ENCODE data around the gene KDM4C. TPM values are rescaled to one million over a fixed set of nuclear protein-coding genes. Genes with fewer than 3 reads are reported as not detected.
A peak's percentile ranks its signal among the peaks of the same experiment; 100 is the strongest.
"Not testable (repeated sequence)": the region's sequence is repeated elsewhere in the genome, so short reads cannot be mapped to it uniquely, and the experiment has no call there.

Gene KDM4C
- total RNA-seq, 2 donors from 2014 or later = 46.6 to 70.9 TPM

DNA sequence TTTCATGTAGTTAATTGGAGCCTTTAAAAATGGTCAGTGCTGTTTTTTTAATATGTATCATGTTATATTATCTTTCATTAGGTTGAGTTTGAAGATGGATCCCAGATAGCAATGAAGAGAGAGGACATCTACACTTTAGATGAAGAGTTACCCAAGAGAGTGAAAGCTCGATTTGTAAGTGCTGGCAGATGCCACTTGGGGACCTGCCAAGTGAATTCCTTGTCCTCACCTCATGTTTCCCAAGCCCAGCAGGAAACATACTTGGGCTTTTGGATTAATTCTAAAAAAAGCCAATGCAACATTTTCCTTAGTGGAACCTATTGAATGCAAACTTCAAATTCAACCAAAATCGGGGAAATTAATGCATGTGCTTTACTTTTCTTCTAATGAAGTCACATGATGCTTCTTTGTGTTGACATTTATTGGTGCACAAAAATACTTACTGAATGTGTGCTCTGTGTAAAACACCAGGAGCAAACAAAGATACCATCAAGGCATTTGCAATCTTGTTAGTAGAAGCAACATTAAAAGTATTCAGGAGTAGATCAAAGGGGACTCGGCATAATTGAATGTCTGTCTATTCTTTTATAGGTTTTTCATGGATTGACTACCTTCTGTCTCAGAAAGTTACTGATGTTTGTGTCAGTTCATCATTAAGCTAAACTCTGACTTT is 412.1 kb downstream of the KDM4C start:
- Mint-ChIP-seq H3K4me3 (no peak overlapping the region), H3K27me3 (no peaks in the 10 kb centered on the region), H3K36me3 (ENCODE audit: low read depth) (peaks cover 88% of the 10 kb centered on the region), H3K27ac (no peak overlapping the region), H3K9me3 (no peaks in the 10 kb centered on the region), H3K4me1 (no peaks in the 10 kb centered on the region)
- ATAC-seq (replicated peaks) = no peak

DNA sequence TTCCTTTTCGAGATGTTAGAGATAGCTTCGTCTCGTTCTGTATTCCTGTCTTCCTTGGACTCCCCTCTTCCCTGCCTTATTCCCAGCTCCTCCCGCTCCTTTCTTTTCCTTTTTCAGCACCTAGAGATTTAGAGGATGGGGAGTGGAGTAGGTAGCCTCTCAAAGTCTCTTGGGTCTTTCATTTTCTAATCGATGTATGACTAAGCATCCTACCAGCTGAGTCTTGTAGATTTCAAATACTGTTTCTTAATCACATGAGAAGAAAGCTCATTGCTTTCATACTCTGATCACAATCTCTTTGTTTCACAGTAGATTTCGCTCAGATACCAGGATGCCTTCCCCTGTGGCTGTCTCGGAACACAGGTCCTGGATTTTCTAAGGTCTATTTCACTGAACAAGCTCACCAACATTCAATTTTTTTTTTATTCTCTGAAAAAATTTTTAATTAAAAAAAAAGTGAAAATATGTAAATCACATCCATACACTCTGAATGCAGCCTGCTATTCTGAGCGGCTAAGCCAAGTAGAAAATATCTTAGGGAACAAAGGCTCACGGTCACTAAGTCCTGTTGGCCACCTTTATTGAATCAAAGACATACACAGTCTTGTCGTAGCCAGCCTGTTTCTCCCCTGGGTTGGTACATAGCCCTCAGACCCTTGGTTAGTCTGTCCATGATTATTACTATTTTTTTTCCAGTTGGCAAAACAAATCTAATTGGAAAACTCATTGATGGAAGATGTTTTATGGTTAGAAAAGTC is 413.8 kb downstream of the KDM4C start:
- Mint-ChIP-seq H3K36me3 (ENCODE audit: low read depth) (peaks cover 86% of the 10 kb centered on the region), H3K27me3 (no peaks in the 10 kb centered on the region), H3K9me3 (no peaks in the 10 kb centered on the region), H3K4me1 (no peaks in the 10 kb centered on the region), H3K27ac (no peak overlapping the region), H3K4me3 (no peak overlapping the region)
- no peak for ATAC-seq (replicated peaks)

- Mint-ChIP-seq H3K27me3 (no peaks in the 10 kb centered on the region), H3K4me1 (no peaks in the 10 kb centered on the region), H3K4me3 (no peak overlapping the region), H3K9me3 (no peaks in the 10 kb centered on the region), H3K36me3 (ENCODE audit: low read depth) (peaks cover 85% of the 10 kb centered on the region), H3K27ac (no peak overlapping the region)
- ATAC-seq (replicated peaks) = no peak
Observed at GRCh38 chr9:7172154-7173115, 414.7 kb downstream of the KDM4C start.

GRCh38 chr9:7173139-7173538 is 415.4 kb downstream of the KDM4C start:
- Mint-ChIP-seq H3K4me3 (no peak overlapping the region), H3K4me1 (no peaks in the 10 kb centered on the region), H3K36me3 (ENCODE audit: low read depth) (peaks cover 84% of the 10 kb centered on the region), H3K27me3 (no peaks in the 10 kb centered on the region), H3K9me3 (no peaks in the 10 kb centered on the region), H3K27ac (no peak overlapping the region)
- no peak for ATAC-seq (replicated peaks)

DNA sequence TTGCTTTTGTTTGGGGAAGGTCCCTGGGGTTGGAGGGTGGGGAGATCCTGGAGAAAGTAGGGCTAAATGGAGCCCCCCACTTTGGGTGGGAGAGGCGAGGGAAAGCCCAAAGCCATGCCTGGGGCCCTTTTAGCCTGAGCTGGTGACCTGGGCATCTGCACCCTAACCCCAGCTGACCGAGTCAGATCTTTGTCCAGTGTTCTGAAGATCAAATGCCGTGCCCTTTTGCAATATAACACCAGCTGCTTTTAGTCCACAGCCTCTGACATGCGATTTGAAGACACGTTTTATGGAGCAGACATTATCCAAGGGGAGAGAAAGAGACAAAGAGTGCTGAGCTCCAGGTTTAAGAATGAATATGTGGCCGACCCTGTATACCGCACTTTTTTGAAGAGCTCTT is 416.5 kb downstream of the KDM4C start:
- Mint-ChIP-seq H3K4me1 (no peaks in the 10 kb centered on the region), H3K36me3 (ENCODE audit: low read depth) (peaks cover 80% of the 10 kb centered on the region), H3K27ac (no peak overlapping the region), H3K27me3 (no peaks in the 10 kb centered on the region), H3K4me3 (no peak overlapping the region), H3K9me3 (no peaks in the 10 kb centered on the region)
- ATAC-seq (replicated peaks) = no peak

DNA sequence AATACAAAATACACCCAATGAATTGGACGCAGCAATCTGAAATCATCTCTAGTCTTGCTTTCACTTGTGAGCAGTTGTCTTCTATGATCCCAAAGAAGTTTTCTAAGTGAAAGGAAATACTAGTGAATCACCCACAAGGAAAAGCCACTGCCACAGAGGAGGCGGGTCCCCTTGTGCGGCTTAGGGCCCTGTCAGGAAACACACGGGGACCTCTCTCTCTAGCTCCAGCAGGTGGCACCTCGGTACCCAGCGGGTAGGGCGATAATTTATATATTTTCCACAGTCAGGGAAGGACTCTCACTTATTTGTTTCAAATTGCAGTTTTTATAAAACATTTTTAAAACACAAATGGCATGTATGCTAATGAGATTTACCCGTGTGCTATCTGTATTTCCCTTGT is 417.1 kb downstream of the KDM4C start:
- Mint-ChIP-seq H3K36me3 (ENCODE audit: low read depth) (peaks cover 74% of the 10 kb centered on the region), H3K27me3 (no peaks in the 10 kb centered on the region), H3K4me3 (no peak overlapping the region), H3K27ac (no peak overlapping the region), H3K4me1 (no peaks in the 10 kb centered on the region), H3K9me3 (no peaks in the 10 kb centered on the region)
- ATAC-seq (replicated peaks) = no peak

GRCh38 chr9:7176561-7176960 is 418.8 kb downstream of the KDM4C start:
- Mint-ChIP-seq H3K4me3 (no peak overlapping the region), H3K36me3 (ENCODE audit: low read depth) (peaks cover 57% of the 10 kb centered on the region), H3K27me3 (no peaks in the 10 kb centered on the region), H3K27ac (no peak overlapping the region), H3K4me1 (no peaks in the 10 kb centered on the region), H3K9me3 (no peaks in the 10 kb centered on the region)
- no peak for ATAC-seq (replicated peaks)

GRCh38 chr9:7177383-7177782 is 419.6 kb downstream of the KDM4C start:
- no peak overlapping the region for H3K4me3 Mint-ChIP-seq
- peak overlapping the region; percentile 9 for H3K27ac Mint-ChIP-seq
- H3K36me3 Mint-ChIP-seq (ENCODE audit: low read depth) = peaks cover 52% of the 10 kb centered on the region
- no peaks in the 10 kb centered on the region for H3K27me3 Mint-ChIP-seq
- H3K9me3 Mint-ChIP-seq = no peaks in the 10 kb centered on the region
- no peaks in the 10 kb centered on the region for H3K4me1 Mint-ChIP-seq
- no peak for ATAC-seq (replicated peaks)

DNA sequence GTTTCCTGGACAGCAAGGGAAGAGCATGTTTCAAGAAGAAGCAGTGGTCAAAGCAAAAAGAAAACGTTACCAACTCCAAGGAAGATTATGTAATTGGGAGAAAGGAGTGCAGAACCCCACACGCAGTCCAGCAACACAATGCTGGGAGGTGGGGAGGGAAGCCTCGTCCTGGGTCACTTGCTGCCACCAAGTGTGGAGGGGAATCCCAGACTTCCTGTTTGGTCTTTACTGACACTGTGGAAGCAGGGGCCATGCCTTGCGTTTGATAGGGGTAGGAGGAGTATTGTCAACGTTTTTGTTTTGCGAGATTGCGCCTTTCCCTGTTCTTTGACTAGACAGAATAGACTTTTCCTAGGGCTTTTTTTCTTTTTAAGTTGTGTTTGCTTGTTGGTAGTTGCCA is 421.0 kb downstream of the KDM4C start:
- Mint-ChIP-seq H3K27ac (peak overlapping the region; percentile 9), H3K4me3 (no peak overlapping the region), H3K36me3 (ENCODE audit: low read depth) (peaks cover 46% of the 10 kb centered on the region), H3K27me3 (no peaks in the 10 kb centered on the region), H3K9me3 (peaks cover 3% of the 10 kb centered on the region), H3K4me1 (peaks cover 3% of the 10 kb centered on the region)
- ATAC-seq (replicated peaks) = no peak

DNA sequence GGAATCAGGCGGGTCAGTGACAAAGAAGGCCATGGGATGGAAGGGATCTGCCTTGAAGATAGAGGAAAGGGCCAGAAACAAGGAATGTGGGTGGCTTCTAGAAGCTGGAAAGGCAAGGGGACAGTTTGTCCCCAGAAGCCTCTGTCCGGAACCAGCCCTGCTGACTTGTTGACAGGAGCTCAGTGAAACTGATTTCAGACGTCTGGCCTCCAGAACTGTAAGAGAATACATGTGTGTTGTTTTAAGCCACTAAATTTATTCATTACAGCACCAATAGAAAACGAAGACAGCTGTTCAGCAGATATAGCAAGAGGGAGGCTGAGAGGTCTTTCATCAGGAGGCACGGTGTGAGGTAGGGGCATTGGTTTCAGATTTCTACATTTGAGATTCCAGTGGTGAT is 422.5 kb downstream of the KDM4C start:
- H3K4me3 Mint-ChIP-seq = no peak overlapping the region
- peaks cover 3% of the 10 kb centered on the region for H3K4me1 Mint-ChIP-seq
- no peak for ATAC-seq (replicated peaks)
- H3K27me3 Mint-ChIP-seq = no peaks in the 10 kb centered on the region
- H3K27ac Mint-ChIP-seq = peak overlapping the region; percentile 9
- H3K9me3 Mint-ChIP-seq = peaks cover 3% of the 10 kb centered on the region
- H3K36me3 Mint-ChIP-seq (ENCODE audit: low read depth) = peaks cover 31% of the 10 kb centered on the region

DNA sequence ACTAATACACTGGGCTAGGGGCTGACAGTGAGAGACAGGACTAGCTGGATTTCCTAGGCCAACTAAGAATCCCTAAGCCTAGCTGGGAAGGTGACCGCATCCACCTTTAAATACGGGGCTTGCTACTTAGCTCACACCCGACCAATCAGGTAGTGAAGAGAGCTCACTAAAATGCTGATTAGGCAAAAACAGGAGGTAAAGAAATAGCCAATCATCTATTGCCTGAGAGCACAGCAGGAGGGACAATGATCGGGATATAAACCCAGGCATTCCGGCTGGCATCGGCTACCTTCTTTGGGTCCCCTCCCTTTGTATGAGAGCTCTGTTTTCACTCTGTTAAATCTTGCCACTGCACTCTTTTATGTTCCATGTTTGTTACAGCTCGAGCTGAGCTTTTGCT is 425.4 kb downstream of the KDM4C start:
- H3K4me3 Mint-ChIP-seq; H3K9me3 Mint-ChIP-seq; H3K27ac Mint-ChIP-seq; H3K27me3 Mint-ChIP-seq; H3K4me1 Mint-ChIP-seq; ATAC-seq (replicated peaks): not testable (repeated sequence)
- peaks cover 20% of the 10 kb centered on the region for H3K36me3 Mint-ChIP-seq (ENCODE audit: low read depth)

DNA sequence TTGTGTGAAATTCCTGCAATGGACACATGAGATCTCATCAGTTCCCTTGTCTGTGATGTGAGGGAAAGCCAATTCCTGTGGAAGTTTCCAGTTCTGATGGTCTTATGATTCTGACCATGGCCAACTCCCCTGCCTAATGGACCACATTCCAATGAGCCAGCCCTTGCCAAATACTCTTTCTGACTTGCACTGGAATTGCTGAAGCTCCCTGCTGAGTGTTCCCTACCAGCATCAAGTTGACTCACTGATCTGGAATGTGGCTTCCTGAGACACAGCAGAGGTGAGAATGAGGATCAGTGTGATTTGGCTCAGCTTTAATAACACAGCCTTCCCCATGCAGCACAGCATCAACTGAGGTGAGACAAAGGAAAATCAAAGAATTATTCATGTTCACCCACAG is 427.8 kb downstream of the KDM4C start:
- peaks cover 3% of the 10 kb centered on the region for H3K4me1 Mint-ChIP-seq
- H3K9me3 Mint-ChIP-seq = peaks cover 12% of the 10 kb centered on the region
- no peak overlapping the region for H3K4me3 Mint-ChIP-seq
- no peaks in the 10 kb centered on the region for H3K27me3 Mint-ChIP-seq
- peaks cover 15% of the 10 kb centered on the region for H3K36me3 Mint-ChIP-seq (ENCODE audit: low read depth)
- ATAC-seq (replicated peaks) = no peak
- no peak overlapping the region for H3K27ac Mint-ChIP-seq

DNA sequence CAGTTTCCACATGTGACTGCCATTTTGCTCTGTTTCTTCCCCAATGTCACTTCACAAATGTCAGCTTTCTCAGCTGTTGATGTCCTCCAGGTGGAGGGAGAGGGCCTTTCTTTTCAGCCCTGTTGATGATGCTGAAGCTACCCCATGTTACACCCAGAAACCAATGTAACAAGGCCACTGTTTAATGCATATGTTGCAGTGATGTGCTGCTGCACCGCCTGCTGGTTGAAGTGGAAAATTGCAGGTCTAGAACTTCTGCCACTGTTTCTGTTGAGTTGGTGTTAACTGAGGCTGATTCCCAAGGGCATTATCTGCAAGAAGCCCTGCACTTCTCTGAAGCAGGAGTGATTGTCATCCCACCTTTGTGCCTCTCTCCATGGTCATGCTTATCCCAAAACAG is 428.4 kb downstream of the KDM4C start:
- peaks cover 15% of the 10 kb centered on the region for H3K36me3 Mint-ChIP-seq (ENCODE audit: low read depth)
- H3K27ac Mint-ChIP-seq = no peak overlapping the region
- peaks cover 3% of the 10 kb centered on the region for H3K4me1 Mint-ChIP-seq
- no peak for ATAC-seq (replicated peaks)
- no peaks in the 10 kb centered on the region for H3K27me3 Mint-ChIP-seq
- peaks cover 12% of the 10 kb centered on the region for H3K9me3 Mint-ChIP-seq
- H3K4me3 Mint-ChIP-seq = no peak overlapping the region

- peaks cover 4% of the 10 kb centered on the region for H3K9me3 Mint-ChIP-seq
- H3K36me3 Mint-ChIP-seq (ENCODE audit: low read depth) = no peaks in the 10 kb centered on the region
- H3K4me1 Mint-ChIP-seq = no peaks in the 10 kb centered on the region
- H3K4me3 Mint-ChIP-seq = no peak overlapping the region
- no peaks in the 10 kb centered on the region for H3K27me3 Mint-ChIP-seq
- no peak overlapping the region for H3K27ac Mint-ChIP-seq
- ATAC-seq (replicated peaks) = no peak
Observed at GRCh38 chr9:7192266-7192665, 434.5 kb downstream of the KDM4C start.
